H7 (cell line): ENCODE results near the gene PLIN3. TPM values are rescaled to one million over a fixed set of nuclear protein-coding genes. Genes with fewer than 3 reads are reported as not detected.
A peak's percentile ranks its signal among the peaks of the same experiment; 100 is the strongest.

Source experiments
- DNase-seq: peaks from one replicate; pipeline ENCODE4 v3.0.0; 2012
- H3K27me3 ChIP-seq: 2 replicates; pipeline ENCODE4 v1.6.0; 2011; ENCODE audit warnings: mild to moderate bottlenecking, low read length; ENCODE audit not compliant: control insufficient read depth, insufficient read depth
- H3K36me3 ChIP-seq: replicated peaks from 2 replicates; pipeline ENCODE4 v1.5.1; 2011; ENCODE audit warnings: low read length; ENCODE audit not compliant: control insufficient read depth, insufficient read depth
- H3K4me3 ChIP-seq: 2 replicates; pipeline ENCODE4 v1.5.1; 2011; ENCODE audit warnings: low read depth, mild to moderate bottlenecking, control low read depth, low read length, moderate library complexity; ENCODE audit not compliant: insufficient read depth
- total RNA-seq: library from RNA; depleted of rRNA; stranded (reverse); fragments of >200 nt; shearing (Covaris generic); gene quantifications from 2 replicates; pipeline ENCODE4 v1.2.3, GENCODE V29; 2014; rRNA removed

Gene PLIN3
- total RNA-seq: 88.8 and 95.2 TPM in 2 replicates

- Histone ChIP-seq H3K36me3 (no peaks in the 10 kb centered on the region), H3K27me3 (no peaks in the 10 kb centered on the region), H3K4me3 (peak within 1 kb of the TSS; percentile 70)
- peak; percentile 100 for DNase-seq
These were observed at the start of gene PLIN3 for GRCh38 chr19:4867534-4868285. Gene PLIN3 (minus strand): TSS chr19:4867667. CDS start chr19:4861394, 6,273 bp downstream.

GRCh38 chr19:4916292-4917082, 49.0 kb upstream of the PLIN3 start:
- peak; percentile 61 for DNase-seq
- no peaks in the 10 kb centered on the region for H3K27me3 ChIP-seq
- peaks cover 5% of the 10 kb centered on the region; the same call in 1 of the 2 replicates for H3K36me3 ChIP-seq
- H3K4me3 ChIP-seq: no peak overlapping the region

GRCh38 chr19:4914736-4915501, 47.5 kb upstream of the PLIN3 start:
- Histone ChIP-seq H3K36me3 (peaks cover 3% of the 10 kb centered on the region; the same call in 1 of the 2 replicates), H3K27me3 (no peaks in the 10 kb centered on the region), H3K4me3 (no peak overlapping the region)
- no peak for DNase-seq

GRCh38 chr19:4913996-4914735, 46.7 kb upstream of the PLIN3 start:
- Histone ChIP-seq H3K36me3 (peaks cover 3% of the 10 kb centered on the region; the same call in 1 of the 2 replicates), H3K4me3 (no peak overlapping the region), H3K27me3 (no peaks in the 10 kb centered on the region)
- no peak for DNase-seq

- peak; percentile 89 for DNase-seq
- Histone ChIP-seq H3K27me3 (no peaks in the 10 kb centered on the region; the same call in 1 of the 2 replicates), H3K36me3 (peaks cover 3% of the 10 kb centered on the region; the same call in 1 of the 2 replicates), H3K4me3 (no peak overlapping the region)
These were observed 44.6 kb upstream of the PLIN3 start for GRCh38 chr19:4911786-4912672.

GRCh38 chr19:4911314-4911713, 43.8 kb upstream of the PLIN3 start:
- Histone ChIP-seq H3K27me3 (no peaks in the 10 kb centered on the region; the same call in 1 of the 2 replicates), H3K36me3 (peaks cover 3% of the 10 kb centered on the region; the same call in 1 of the 2 replicates), H3K4me3 (no peak overlapping the region)
- DNase-seq: no peak

GRCh38 chr19:4910594-4911281, 43.3 kb upstream of the PLIN3 start:
- DNase-seq: peak; percentile 64
- H3K27me3 ChIP-seq: no peaks in the 10 kb centered on the region; the same call in 1 of the 2 replicates
- peak overlapping the region; percentile 83 for H3K4me3 ChIP-seq
- H3K36me3 ChIP-seq: peaks cover 3% of the 10 kb centered on the region; the same call in 1 of the 2 replicates

GRCh38 chr19:4909897-4910593, 42.6 kb upstream of the PLIN3 start:
- no peaks in the 10 kb centered on the region; the same call in 1 of the 2 replicates for H3K27me3 ChIP-seq
- H3K36me3 ChIP-seq: peaks cover 3% of the 10 kb centered on the region; the same call in 1 of the 2 replicates

GRCh38 chr19:4909156-4909896, 41.9 kb upstream of the PLIN3 start, which contains the start of gene UHRF1:
Gene UHRF1 (plus strand): TSS chr19:4909501. CDS start chr19:4910886, 1,385 bp downstream.
- H3K27me3 ChIP-seq: no peaks in the 10 kb centered on the region; the same call in 1 of the 2 replicates
- H3K36me3 ChIP-seq: peaks cover 1% of the 10 kb centered on the region; the same call in 1 of the 2 replicates
- peak within 1 kb of the TSS; percentile 83 for H3K4me3 ChIP-seq
- DNase-seq: peak; percentile 91

More at GRCh38 chr19:4909897-4910593, 42.6 kb upstream of the PLIN3 start:
- peak; percentile 100 for DNase-seq
- peak overlapping the region; percentile 83 for H3K4me3 ChIP-seq

- peaks cover 1% of the 10 kb centered on the region; the same call in 1 of the 2 replicates for H3K36me3 ChIP-seq
- peak; percentile 68 for DNase-seq
- peak overlapping the region; percentile 83; the same call in 1 of the 2 replicates for H3K4me3 ChIP-seq
- no peaks in the 10 kb centered on the region; the same call in 1 of the 2 replicates for H3K27me3 ChIP-seq
These were observed 41.3 kb upstream of the PLIN3 start for GRCh38 chr19:4908781-4909155.

GRCh38 chr19:4908360-4908759, 40.9 kb upstream of the PLIN3 start:
- Histone ChIP-seq H3K4me3 (no peak overlapping the region), H3K36me3 (peaks cover 1% of the 10 kb centered on the region; the same call in 1 of the 2 replicates), H3K27me3 (no peaks in the 10 kb centered on the region; the same call in 1 of the 2 replicates)
- DNase-seq: peak; percentile 64
